ENCODE results near the gene GATC. TPM values are rescaled to one million over a fixed set of nuclear protein-coding genes. Genes with fewer than 3 reads are reported as not detected.

The GATC gene
- total and polyA plus RNA-seq, 2 of the 4 experiments (the other 2 are of a cell fraction): 8.7 to 16.5 TPM

- Histone ChIP-seq H3K27ac (ENCODE audit: insufficient read depth, low read length) (no peak overlapping the region), H4K5ac (ENCODE audit: low read depth, low read length) (no peak overlapping the region), H3K9me3 (ENCODE audit: control insufficient read depth, insufficient read depth, low read length) (no peaks in the 10 kb centered on the region), H3K56ac (ENCODE audit: extremely low read depth, insufficient read depth, low read length) (no peak overlapping the region), H3K9ac (ENCODE audit: low read depth, low read length) (no peak overlapping the region), H3K36me3 (ENCODE audit: control insufficient read depth, insufficient read depth, low read length) (peaks cover 14% of the 10 kb centered on the region), H2BK120ac (ENCODE audit: low read depth, low read length) (no peak overlapping the region), H2AK5ac (ENCODE audit: low read depth, low read length) (no peak overlapping the region), H3K14ac (replicated peaks; ENCODE audit: low read depth, low read length) (no peak overlapping the region), H2AK9ac (replicated peaks; ENCODE audit: low read depth, low read length, poor library complexity) (no peak overlapping the region), H2BK15ac (ENCODE audit: low read depth, low read length) (no peak overlapping the region), H3K4me3 (ENCODE audit: insufficient read depth, low read depth, low read length) (no peak overlapping the region), H4K20me1 (ENCODE audit: insufficient read depth, low read length) (no peaks in the 10 kb centered on the region), H4K8ac (ENCODE audit: low read depth in 2 of 2, low read length in 2 of 2) (no peak overlapping the region), H3K27me3 (ENCODE audit: control insufficient read depth, insufficient read depth, low read length) (no peaks in the 10 kb centered on the region), H3K79me1 (ENCODE audit: low read depth in 1 of 2, low read length in 2 of 2) (peaks cover 0 to 3% of the 10 kb centered on the region in 2 experiments; a peak in 1 of 4 replicates), H2BK20ac (ENCODE audit: low read depth, low read length) (no peak overlapping the region), H3K23ac (ENCODE audit: low read depth, low read length) (no peak overlapping the region), H3K4me2 (ENCODE audit: low read depth, low read length) (no peak overlapping the region), H3K4me1 (ENCODE audit: control insufficient read depth, insufficient read depth, low read length) (no peaks in the 10 kb centered on the region), H2AFZ (replicated peaks; ENCODE audit: low read length, poor library complexity) (no peak overlapping the region), H3K18ac (ENCODE audit: low read depth, low read length) (no peak overlapping the region), H2BK5ac (ENCODE audit: low read depth, low read length, poor library complexity, severe bottlenecking) (no peak overlapping the region), H4K91ac (ENCODE audit: insufficient read depth, low read depth, low read length) (no peak overlapping the region), H3K9me1 (ENCODE audit: insufficient read depth, low read length) (no peaks in the 10 kb centered on the region), H3K4ac (ENCODE audit: low read depth, low read length) (no peak overlapping the region)
- in situ Hi-C loops (cut with MboI; ENCODE audit: low sequenced_read_pairs): no loop called here
- ATAC-seq (ENCODE audit: low read depth): no peak
- no TSS peak for BruUV-seq (replicated peaks)
- ChIA-PET POLR2A (ENCODE audit: unreplicated experiment) (interaction anchor here (0.5 kb wide), 1 partner anchor 8 kb away, joined by 3 read pairs; no protein-coding TSS in a partner anchor), CTCF (interaction anchor here (1.0 kb wide), 1 partner anchor 725 kb away, joined by 3 read pairs; no protein-coding TSS in a partner anchor)
- no CpG with 5 or more reads among the region's 4 CpGs for WGBS, 2 experiments (ENCODE audit: extremely low coverage in 2 of 2, insufficient read length in 1 of 2)
- TF ChIP-seq NFE2L2 (IDR thresholded peaks at IDR 0.05; ENCODE audit: low read depth, low read length) (no peak), RFX5 (IDR thresholded peaks at IDR 0.05; ENCODE audit: low read depth, low read length) (no peak), RCOR1 (IDR thresholded peaks at IDR 0.05; ENCODE audit: insufficient replicate concordance, low read length) (no peak), MXI1 (IDR thresholded peaks at IDR 0.05; ENCODE audit: borderline replicate concordance, low read depth, low read length) (no peak), MAFK (IDR thresholded peaks at IDR 0.05; ENCODE audit: low read depth, low read length) (no peak), RAD21 (IDR thresholded peaks at IDR 0.05; ENCODE audit: low read length) (no peak), BHLHE40 (IDR thresholded peaks at IDR 0.05; ENCODE audit: low read depth, low read length) (no peak), MAZ (IDR thresholded peaks at IDR 0.05; ENCODE audit: borderline replicate concordance, low read depth, low read length) (no peak), CEBPB (IDR thresholded peaks at IDR 0.05; ENCODE audit: low read depth, low read length) (no peak), FOS (IDR thresholded peaks at IDR 0.05; ENCODE audit: low read depth, low read length) (no peak), CHD1 (IDR thresholded peaks at IDR 0.05; ENCODE audit: low read depth, low read length) (no peak), ELK1 (IDR thresholded peaks at IDR 0.05; ENCODE audit: borderline replicate concordance, low read depth, low read length) (no peak), SMC3 (IDR thresholded peaks at IDR 0.05; ENCODE audit: low read depth, low read length) (no peak), POLR2A (IDR thresholded peaks at IDR 0.05; ENCODE audit: low read depth, low read length) (no peak)
- TF ChIP-seq, protein P1, sequence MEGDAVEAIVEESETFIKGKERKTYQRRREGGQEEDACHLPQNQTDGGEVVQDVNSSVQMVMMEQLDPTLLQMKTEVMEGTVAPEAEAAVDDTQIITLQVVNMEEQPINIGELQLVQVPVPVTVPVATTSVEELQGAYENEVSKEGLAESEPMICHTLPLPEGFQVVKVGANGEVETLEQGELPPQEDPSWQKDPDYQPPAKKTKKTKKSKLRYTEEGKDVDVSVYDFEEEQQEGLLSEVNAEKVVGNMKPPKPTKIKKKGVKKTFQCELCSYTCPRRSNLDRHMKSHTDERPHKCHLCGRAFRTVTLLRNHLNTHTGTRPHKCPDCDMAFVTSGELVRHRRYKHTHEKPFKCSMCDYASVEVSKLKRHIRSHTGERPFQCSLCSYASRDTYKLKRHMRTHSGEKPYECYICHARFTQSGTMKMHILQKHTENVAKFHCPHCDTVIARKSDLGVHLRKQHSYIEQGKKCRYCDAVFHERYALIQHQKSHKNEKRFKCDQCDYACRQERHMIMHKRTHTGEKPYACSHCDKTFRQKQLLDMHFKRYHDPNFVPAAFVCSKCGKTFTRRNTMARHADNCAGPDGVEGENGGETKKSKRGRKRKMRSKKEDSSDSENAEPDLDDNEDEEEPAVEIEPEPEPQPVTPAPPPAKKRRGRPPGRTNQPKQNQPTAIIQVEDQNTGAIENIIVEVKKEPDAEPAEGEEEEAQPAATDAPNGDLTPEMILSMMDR (conservative IDR thresholded peaks at IDR 0.05; ENCODE audit: low read depth, low read length): no peak
- TF ChIP-seq, protein P2, sequence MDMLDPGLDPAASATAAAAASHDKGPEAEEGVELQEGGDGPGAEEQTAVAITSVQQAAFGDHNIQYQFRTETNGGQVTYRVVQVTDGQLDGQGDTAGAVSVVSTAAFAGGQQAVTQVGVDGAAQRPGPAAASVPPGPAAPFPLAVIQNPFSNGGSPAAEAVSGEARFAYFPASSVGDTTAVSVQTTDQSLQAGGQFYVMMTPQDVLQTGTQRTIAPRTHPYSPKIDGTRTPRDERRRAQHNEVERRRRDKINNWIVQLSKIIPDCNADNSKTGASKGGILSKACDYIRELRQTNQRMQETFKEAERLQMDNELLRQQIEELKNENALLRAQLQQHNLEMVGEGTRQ (IDR thresholded peaks at IDR 0.05; ENCODE audit: low read depth, low read length): no peak
- intact Hi-C loops (cut with micrococcal nuclease): no loop called here
- dilution Hi-C loops (cut with HindIII; ENCODE audit: low sequenced_read_pairs, unreplicated experiment): no loop called here
- no peak for DNase-seq
Observed at GRCh38 chr12:120504587-120504986, 58.3 kb downstream of the GATC start.
